Activated CD4-positive, alpha-beta memory T cell treated with anti-CD3 and anti-CD28 coated beads, Interleukin-2, amount 10 ng/mL, durations not matched to agents 7 days and 5 days (primary cell): ENCODE measurements around the gene HNRNPAB. TPM values are rescaled to one million over a fixed set of nuclear protein-coding genes. Genes with fewer than 3 reads are reported as not detected.
A peak's percentile ranks its signal among the peaks of the same experiment; 100 is the strongest.
"Not testable (repeated sequence)": the region's sequence is repeated elsewhere in the genome, so short reads cannot be mapped to it uniquely, and the experiment has no call there.

Experiments used
- CTCF ChIA-PET: fragments of 350-600 bp; sonication (Branson Sonifier 250); formaldehyde crosslinking; loops from one replicate; lab custom pipeline; 2021; ENCODE audit warnings: antibody characterized with exemption, inconsistent platforms; lab: Charles Lee
- POLR2A ChIA-PET: fragments of 350-600 bp; sonication (Branson Sonifier 250); formaldehyde crosslinking; loops from one replicate; lab custom pipeline; 2021; ENCODE audit warnings: antibody characterized with exemption; lab: Charles Lee
- DNase-seq: peaks from one replicate; pipeline ENCODE4 v3.0.0-alpha.2; 2020
- H3K27ac Mint-ChIP-seq: one replicate; pipeline ENCODE4 v1.8.0; 2021; ENCODE audit warnings: mild to moderate bottlenecking, mixed read lengths
- H3K27me3 Mint-ChIP-seq: one replicate; pipeline ENCODE4 v1.8.0; 2021; ENCODE audit warnings: mixed read lengths
- H3K36me3 Mint-ChIP-seq: one replicate; pipeline ENCODE4 v1.8.0; 2021; ENCODE audit warnings: low read depth, mixed read lengths
- H3K4me1 Mint-ChIP-seq: one replicate; pipeline ENCODE4 v1.8.0; 2021; ENCODE audit warnings: mixed read lengths
- H3K4me3 Mint-ChIP-seq: one replicate; pipeline ENCODE4 v1.8.0; 2021; ENCODE audit warnings: mild to moderate bottlenecking, mixed read lengths
- H3K9me3 Mint-ChIP-seq: one replicate; pipeline ENCODE4 v1.8.0; 2021; ENCODE audit warnings: mixed read lengths
- total RNA-seq, 2 experiments: library from RNA; stranded (reverse); gene quantifications; one replicate each; pipeline ENCODE4 v1.2.3, GENCODE V29; 2021

Gene HNRNPAB
- total RNA-seq, 2 experiments from 2014 or later = 177 to 186 TPM

DNA sequence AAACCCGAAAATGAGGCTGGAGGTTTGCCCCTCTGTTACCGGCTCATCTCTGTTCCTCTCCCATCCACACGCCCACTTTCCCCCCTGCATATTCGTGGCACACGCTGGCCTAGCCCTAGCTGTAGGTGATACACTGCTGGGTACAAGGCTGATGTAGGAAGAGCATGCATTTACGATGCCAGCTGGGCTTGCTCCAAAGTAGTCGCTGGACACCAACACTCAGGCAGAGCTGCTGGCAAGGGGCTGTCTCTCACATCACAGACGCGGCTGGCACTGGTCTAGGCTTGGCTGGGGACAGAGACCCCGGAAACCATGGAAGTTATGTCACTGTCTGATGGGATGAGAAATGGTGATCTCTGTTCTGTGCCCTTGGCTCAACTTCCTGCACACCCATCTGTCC is 38.1 kb downstream of the HNRNPAB start:
- ChIA-PET CTCF (no interaction called here), POLR2A (no interaction called here)
- Mint-ChIP-seq H3K27ac (peak overlapping the region; percentile 53), H3K9me3 (no peaks in the 10 kb centered on the region), H3K36me3 (no peaks in the 10 kb centered on the region), H3K4me3 (no peak overlapping the region), H3K4me1 (peaks cover 44% of the 10 kb centered on the region), H3K27me3 (no peaks in the 10 kb centered on the region)
- DNase-seq = no peak

DNA sequence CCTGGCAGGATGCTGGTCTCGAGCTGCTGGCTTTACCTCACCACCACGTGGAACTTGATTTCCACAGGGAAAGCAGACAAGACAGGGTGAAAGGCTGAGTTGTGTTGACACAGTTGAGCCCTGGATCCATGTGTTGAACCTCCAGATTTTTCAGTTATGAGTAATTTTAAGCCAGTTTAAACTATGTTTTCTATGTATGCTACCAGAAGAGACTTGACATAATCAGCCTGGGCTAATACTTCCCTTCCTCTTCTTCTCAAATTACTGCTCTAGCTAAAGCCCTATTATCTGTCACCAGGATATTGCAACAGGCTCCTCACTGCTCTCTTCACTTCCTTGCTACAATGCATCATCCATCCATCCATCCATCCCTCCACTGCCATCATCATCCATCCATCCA is 40.2 kb downstream of the HNRNPAB start:
- POLR2A ChIA-PET = no interaction called here
- Mint-ChIP-seq H3K4me3 (no peak overlapping the region), H3K4me1 (peaks cover 38% of the 10 kb centered on the region), H3K9me3 (no peaks in the 10 kb centered on the region), H3K36me3 (no peaks in the 10 kb centered on the region), H3K27me3 (no peaks in the 10 kb centered on the region), H3K27ac (no peak overlapping the region)
- no peak for DNase-seq
- CTCF ChIA-PET = no interaction called here

DNA sequence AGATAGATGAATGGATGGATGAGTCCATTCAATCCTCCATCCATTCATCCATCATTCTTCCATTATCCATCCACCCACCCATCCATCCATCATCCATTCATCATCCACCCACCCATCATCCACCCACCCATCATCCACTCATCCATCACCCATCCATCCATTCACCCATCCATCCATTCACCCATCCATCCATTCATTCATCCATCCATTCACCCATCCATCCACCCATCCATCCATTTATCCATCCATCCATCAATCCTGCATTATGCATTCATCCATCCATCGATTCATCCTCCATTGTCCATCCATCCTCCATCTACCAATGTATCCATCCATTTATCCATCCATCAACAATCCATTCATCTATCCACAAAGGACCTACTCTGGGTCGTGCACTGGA is 41.1 kb downstream of the HNRNPAB start:
- POLR2A ChIA-PET = no interaction called here
- H3K36me3 Mint-ChIP-seq = no peaks in the 10 kb centered on the region
- H3K4me3 Mint-ChIP-seq = no peak overlapping the region
- no peak for DNase-seq
- peaks cover 39% of the 10 kb centered on the region for H3K4me1 Mint-ChIP-seq
- no peaks in the 10 kb centered on the region for H3K27me3 Mint-ChIP-seq
- H3K27ac Mint-ChIP-seq = no peak overlapping the region
- H3K9me3 Mint-ChIP-seq = no peaks in the 10 kb centered on the region
- CTCF ChIA-PET = no interaction called here

DNA sequence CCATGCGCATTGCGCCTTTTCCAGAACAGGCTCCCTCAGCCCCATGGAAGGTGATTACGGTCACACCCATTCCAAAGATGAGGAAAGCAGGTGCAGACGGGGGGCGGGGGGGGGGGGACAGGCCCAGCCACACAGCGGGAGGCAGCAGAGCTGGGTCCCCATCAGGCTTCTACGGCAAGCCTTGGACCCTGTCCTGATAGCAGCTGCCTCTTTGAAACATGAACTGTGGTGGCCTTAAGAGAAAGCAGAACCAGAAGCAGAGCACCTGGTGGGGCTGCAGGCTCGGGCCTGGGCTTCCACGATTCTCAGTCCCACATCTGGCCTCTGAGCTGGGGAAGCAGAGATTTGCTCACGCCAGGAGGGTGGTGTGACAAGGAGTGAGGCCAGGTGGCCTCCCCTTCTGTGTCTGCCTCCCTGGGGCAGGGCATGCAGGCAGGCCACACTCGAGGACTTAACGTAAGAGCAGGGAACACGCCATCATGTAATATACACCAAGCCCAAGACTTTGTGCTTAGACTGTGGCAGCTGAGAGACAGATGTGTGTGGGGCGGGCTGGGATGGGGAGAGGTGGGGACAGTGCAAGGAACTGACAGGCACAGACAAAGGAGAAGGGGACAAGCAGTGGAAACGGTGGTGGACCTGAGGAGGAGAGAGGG is 42.4 kb downstream of the HNRNPAB start:
- H3K9me3 Mint-ChIP-seq = no peaks in the 10 kb centered on the region
- DNase-seq = no peak
- H3K4me3 Mint-ChIP-seq = no peak overlapping the region
- H3K27me3 Mint-ChIP-seq = no peaks in the 10 kb centered on the region
- POLR2A ChIA-PET = no interaction called here
- CTCF ChIA-PET = no interaction called here
- no peaks in the 10 kb centered on the region for H3K36me3 Mint-ChIP-seq
- H3K27ac Mint-ChIP-seq = no peak overlapping the region
- peaks cover 28% of the 10 kb centered on the region for H3K4me1 Mint-ChIP-seq

DNA sequence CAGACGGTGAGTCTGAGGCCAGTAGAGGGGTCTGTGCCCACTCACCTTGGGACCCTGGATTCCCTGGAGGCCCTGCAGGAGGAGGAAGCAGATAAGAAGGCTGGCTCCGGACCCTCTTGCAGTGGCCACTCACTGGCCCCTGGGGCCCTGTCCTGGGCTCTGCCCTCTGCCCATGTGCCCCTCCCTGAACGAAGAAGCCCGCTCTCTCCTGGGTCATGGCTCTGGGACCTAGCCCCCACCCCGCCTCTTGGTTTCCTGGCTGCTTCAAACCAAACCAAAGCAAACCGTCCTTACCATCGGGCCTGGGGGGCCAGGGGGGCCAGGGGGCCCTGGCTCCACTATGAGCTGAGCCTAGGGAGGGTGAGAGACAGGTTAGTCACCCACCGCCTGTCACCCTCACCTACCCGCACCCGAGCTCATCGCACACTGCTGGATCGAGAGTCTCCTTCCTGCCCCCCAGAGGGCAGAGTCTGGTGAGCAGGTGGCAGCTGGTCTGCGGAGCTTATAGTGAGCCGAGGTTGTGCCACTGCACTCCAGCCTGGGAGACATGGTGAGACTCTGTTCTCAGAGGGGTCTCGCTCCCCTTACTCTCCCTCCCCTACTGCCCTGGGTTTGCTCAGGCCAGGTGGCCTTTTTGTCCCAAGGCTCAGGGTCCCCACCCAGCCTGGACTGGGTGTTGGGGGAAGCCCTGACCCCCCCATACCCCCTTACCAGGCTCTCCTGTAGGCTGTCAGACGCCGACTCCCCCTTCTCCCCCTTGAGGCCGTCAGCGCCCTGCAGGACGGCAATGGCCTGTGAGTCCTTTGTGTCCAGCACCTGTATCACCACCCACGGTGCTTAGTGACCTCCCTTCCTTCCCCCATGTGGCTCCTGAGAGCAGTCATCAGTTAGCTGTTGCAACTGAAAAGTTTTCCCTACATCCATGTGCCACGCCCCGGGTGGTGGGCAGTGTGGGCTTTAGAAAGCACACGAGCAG is 43.4 kb downstream of the HNRNPAB start:
- CTCF ChIA-PET = interaction anchor here (0.7 to 1.1 kb wide), 3 partner anchors 10 to 13 kb away, joined by 4 read pairs; no protein-coding TSS in a partner anchor
- DNase-seq = no peak
- POLR2A ChIA-PET = interaction anchor here (1.1 to 1.7 kb wide), 2 partner anchors 15 to 43 kb away, joined by 3 to 4 read pairs; partner anchors contain the start of genes HNRNPAB and PHYKPL
- Mint-ChIP-seq H3K36me3 (no peaks in the 10 kb centered on the region), H3K4me3 (no peak overlapping the region), H3K27me3 (no peaks in the 10 kb centered on the region), H3K9me3 (no peaks in the 10 kb centered on the region), H3K4me1 (peaks cover 21% of the 10 kb centered on the region), H3K27ac (no peak overlapping the region)

DNA sequence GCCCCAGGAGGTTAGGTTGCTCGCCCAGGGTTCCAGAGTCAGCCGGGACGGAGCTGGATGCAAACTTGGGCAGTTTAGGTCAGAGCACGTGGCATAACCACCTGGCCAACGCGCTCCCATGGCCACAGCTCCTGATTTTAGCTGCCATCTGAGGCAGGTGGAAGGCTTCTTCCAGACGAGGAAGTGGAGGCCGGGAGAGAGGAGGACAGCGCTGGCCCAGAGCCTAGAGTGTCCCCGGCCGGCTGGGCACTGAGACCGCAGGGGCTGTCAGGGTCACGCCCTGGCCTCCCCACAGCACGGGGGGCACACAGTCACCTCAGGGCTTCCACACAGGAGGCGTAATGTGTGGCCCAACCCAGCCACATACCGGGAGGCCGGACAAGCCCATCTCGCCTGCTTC is 44.4 kb downstream of the HNRNPAB start:
- ChIA-PET CTCF (interaction anchor here (0.9 kb wide), 1 partner anchor 14 kb away, joined by 4 read pairs; no protein-coding TSS in a partner anchor), POLR2A (interaction anchor here (0.7 to 1.7 kb wide), 4 partner anchors 8 to 16 kb away, joined by 4 to 9 read pairs (median 6); partner anchors contain the start of gene PHYKPL)
- H3K27ac Mint-ChIP-seq = no peak overlapping the region
- H3K4me1 Mint-ChIP-seq = peaks cover 21% of the 10 kb centered on the region
- H3K9me3 Mint-ChIP-seq = no peaks in the 10 kb centered on the region
- H3K27me3 Mint-ChIP-seq = no peaks in the 10 kb centered on the region
- no peak overlapping the region for H3K4me3 Mint-ChIP-seq
- no peak for DNase-seq
- no peaks in the 10 kb centered on the region for H3K36me3 Mint-ChIP-seq

DNA sequence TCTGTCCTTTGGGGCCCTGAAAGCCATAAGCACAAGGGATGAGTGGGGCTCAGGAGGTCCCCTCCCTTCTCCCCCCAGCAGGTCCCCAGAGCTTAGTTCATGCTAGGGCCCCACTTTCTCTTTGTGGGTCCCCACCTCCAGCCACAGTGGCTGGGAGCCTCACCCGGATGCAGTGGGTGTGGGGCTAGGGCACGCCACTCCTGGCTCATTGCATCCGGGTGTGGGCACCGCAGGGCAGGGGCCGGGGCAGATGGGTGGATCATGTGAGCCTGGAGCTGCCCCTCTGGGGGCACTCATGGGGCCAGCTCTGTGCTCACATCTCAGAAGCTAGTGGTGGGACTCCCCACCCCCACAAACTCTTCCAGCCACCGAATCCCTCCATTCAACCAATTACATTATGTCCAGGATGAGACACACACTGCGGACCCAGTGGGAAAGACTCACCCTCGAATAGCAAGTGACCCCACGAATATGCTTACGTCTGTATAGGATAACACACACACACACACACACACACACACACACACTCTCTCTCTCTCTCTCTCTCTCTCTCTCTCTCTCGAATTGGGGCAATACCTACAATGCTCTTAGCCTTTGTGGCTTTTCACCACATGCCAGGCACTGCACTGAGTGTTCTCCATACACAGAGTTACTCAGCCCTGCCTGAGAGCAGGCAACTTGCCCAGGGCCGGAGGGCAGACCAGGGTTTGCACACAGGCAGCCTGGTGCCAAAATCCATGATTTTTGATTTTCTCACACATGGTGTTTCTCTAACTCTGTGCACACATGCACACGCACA is 45.1 kb downstream of the HNRNPAB start:
- peak; percentile 65 for DNase-seq
- peak overlapping the region; percentile 75 for H3K27ac Mint-ChIP-seq
- peak overlapping the region; percentile 16 for H3K4me3 Mint-ChIP-seq
- H3K27me3 Mint-ChIP-seq = no peaks in the 10 kb centered on the region
- no peaks in the 10 kb centered on the region for H3K9me3 Mint-ChIP-seq
- POLR2A ChIA-PET = interaction anchor here (0.7 to 1.7 kb wide), 4 partner anchors 9 to 16 kb away, joined by 4 to 9 read pairs (median 6); partner anchors contain the start of gene PHYKPL
- CTCF ChIA-PET = interaction anchor here (0.9 kb wide), 1 partner anchor 14 kb away, joined by 4 read pairs; no protein-coding TSS in a partner anchor
- H3K4me1 Mint-ChIP-seq = peaks cover 21% of the 10 kb centered on the region
- H3K36me3 Mint-ChIP-seq = no peaks in the 10 kb centered on the region

DNA sequence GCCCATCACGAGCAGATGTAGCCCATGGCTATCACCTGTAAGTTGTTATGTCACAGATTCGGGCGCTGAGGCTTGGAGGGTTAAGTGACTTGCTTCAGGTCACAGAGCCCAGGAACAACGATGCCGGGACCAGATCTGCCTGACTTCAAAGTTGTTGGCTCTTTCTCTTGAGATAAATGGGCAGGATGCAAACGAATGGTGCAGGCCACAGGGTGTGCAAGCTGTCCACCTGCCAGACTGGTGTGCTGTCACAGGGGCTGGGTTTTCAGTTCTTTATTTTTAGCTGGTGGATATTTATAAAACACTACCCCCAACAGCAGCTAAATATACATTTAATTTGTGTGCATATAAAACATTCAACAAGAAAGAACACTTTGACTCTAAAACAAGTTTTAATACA is 45.9 kb downstream of the HNRNPAB start:
- no peaks in the 10 kb centered on the region for H3K27me3 Mint-ChIP-seq
- CTCF ChIA-PET = interaction anchor here (0.7 to 2.0 kb wide), 2 partner anchors 15 to 31 kb away, joined by 3 to 11 read pairs; no protein-coding TSS in a partner anchor
- H3K27ac Mint-ChIP-seq = no peak overlapping the region
- POLR2A ChIA-PET = interaction anchor here (1.7 kb wide), 1 partner anchor 9 kb away, joined by 5 read pairs; no protein-coding TSS in a partner anchor
- H3K9me3 Mint-ChIP-seq = no peaks in the 10 kb centered on the region
- no peak for DNase-seq
- no peak overlapping the region for H3K4me3 Mint-ChIP-seq
- no peaks in the 10 kb centered on the region for H3K36me3 Mint-ChIP-seq
- peaks cover 21% of the 10 kb centered on the region for H3K4me1 Mint-ChIP-seq

DNA sequence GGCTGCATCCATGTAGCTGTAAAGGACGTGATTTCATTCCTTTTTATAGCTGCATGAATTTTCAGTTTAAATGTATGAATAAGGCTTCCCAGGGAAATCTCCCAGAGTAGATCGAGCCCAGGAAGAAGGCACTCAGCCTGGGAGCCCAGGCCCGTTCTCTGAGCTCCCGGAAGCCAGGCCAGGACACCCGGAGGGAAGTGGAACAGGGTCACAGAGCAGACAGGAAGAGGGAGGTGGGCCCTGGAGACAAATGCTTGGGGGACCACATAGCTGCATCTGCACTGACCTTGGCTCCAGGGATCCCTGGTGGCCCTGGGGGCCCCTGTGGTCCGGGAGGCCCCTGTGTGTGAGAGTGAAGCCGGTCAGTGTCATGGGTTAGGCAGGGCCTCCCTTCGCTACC is 47.9 kb downstream of the HNRNPAB start:
- Mint-ChIP-seq H3K27me3 (no peaks in the 10 kb centered on the region), H3K27ac (no peak overlapping the region), H3K9me3 (no peaks in the 10 kb centered on the region), H3K4me1 (peaks cover 21% of the 10 kb centered on the region), H3K4me3 (no peak overlapping the region), H3K36me3 (no peaks in the 10 kb centered on the region)
- ChIA-PET POLR2A (no interaction called here), CTCF (interaction anchor here (0.7 to 1.1 kb wide), 3 partner anchors 18 to 31 kb away, joined by 3 read pairs; no protein-coding TSS in a partner anchor)
- DNase-seq = no peak

DNA sequence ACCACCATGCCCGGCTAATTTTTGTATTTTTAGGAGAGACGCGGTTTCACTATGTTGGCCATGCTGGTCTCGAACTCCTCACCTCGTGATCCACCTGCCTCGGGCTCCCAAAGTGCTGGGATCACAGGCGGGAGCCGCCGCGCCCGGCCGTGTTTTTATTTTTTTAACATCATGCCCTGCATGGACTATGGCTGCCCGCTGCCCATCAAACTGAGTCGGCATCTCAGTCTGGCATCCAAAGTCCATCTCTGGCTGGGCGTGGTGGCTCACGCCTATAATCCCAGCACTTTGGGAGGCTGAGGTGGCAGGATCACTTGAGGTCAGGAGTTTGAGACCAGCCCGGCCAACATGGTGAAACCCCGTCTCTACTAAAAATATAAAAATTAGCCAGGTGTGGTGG is 49.3 kb downstream of the HNRNPAB start:
- H3K9me3 Mint-ChIP-seq, DNase-seq, H3K27ac Mint-ChIP-seq, POLR2A ChIA-PET, H3K4me3 Mint-ChIP-seq, H3K27me3 Mint-ChIP-seq, CTCF ChIA-PET, H3K36me3 Mint-ChIP-seq: not testable (repeated sequence)
- H3K4me1 Mint-ChIP-seq = peaks cover 14% of the 10 kb centered on the region

DNA sequence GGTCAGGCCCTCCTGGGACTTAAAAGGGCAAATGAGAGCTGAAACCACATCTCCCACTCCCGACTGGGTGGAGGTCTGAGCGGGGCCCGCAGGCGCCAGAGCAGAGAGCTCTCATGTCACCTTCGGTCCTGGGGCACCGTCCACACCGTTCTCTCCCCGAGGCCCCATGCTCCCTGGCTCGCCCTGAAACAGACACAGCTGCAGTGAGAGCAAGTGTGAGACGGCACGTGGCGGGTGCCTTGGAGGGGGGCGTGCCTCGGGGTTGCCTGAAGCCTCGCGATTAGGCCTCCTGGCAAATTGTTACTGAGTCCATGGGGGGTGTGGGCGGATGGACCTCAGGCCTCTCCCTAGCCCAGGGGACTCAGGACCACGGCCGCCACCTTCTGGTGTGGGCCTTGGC is 52.4 kb downstream of the HNRNPAB start:
- POLR2A ChIA-PET = no interaction called here

DNA sequence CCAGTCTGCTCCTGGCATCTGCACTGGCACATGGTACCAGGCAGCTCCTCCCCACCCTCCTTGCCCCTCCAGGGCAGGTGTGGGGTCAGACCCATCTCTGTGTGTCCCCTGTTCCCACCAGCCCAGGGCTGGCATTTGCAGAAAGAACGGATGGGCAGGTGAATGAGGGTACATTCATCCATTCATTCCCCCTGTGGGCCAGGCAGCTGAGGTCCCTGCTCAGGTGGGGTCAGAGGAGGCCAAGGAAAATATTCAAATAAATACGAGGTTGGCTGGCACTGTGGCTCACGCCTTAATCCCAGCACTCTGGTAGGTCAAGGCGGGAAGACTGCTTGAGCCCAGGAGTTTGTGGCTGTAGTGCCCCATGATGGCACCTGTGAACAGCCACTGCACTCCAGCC is 53.3 kb downstream of the HNRNPAB start:
- H3K27ac Mint-ChIP-seq = no peak overlapping the region
- ChIA-PET POLR2A (no interaction called here), CTCF (no interaction called here)
- no peak overlapping the region for H3K4me3 Mint-ChIP-seq
- H3K4me1 Mint-ChIP-seq = peaks cover 3% of the 10 kb centered on the region
- no peaks in the 10 kb centered on the region for H3K36me3 Mint-ChIP-seq
- no peaks in the 10 kb centered on the region for H3K27me3 Mint-ChIP-seq
- no peaks in the 10 kb centered on the region for H3K9me3 Mint-ChIP-seq
- DNase-seq = no peak

More for the DNA sequence above, 52.4 kb downstream of the HNRNPAB start:
- H3K36me3 Mint-ChIP-seq = no peaks in the 10 kb centered on the region
- CTCF ChIA-PET = no interaction called here
- no peaks in the 10 kb centered on the region for H3K27me3 Mint-ChIP-seq
- no peak overlapping the region for H3K4me3 Mint-ChIP-seq
- no peaks in the 10 kb centered on the region for H3K9me3 Mint-ChIP-seq
- no peak for DNase-seq
- no peak overlapping the region for H3K27ac Mint-ChIP-seq
- peaks cover 3% of the 10 kb centered on the region for H3K4me1 Mint-ChIP-seq
